Measurements from ENCODE around the gene MAML3.

The MAML3 gene

DNA sequence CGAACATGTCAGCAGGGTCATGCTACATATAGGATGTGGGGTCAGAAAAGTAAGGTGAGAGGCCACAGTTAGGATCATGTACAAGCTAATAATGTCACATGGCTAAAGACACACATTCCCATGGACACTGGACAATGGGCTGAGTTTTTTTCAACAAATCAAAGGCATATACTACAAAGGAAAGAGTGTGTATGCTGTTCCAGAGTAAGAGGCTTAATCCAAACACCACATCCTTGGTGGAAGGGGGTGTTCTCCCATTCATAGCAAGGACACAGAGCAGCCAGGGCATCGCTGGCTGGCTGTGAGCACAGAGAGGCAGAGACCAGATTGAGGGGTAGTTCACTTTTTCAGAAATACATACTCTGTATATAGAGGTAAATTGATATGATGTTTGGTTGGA lies 356.7 kb downstream of the MAML3 start:
- DNase-seq, result no peak

DNA sequence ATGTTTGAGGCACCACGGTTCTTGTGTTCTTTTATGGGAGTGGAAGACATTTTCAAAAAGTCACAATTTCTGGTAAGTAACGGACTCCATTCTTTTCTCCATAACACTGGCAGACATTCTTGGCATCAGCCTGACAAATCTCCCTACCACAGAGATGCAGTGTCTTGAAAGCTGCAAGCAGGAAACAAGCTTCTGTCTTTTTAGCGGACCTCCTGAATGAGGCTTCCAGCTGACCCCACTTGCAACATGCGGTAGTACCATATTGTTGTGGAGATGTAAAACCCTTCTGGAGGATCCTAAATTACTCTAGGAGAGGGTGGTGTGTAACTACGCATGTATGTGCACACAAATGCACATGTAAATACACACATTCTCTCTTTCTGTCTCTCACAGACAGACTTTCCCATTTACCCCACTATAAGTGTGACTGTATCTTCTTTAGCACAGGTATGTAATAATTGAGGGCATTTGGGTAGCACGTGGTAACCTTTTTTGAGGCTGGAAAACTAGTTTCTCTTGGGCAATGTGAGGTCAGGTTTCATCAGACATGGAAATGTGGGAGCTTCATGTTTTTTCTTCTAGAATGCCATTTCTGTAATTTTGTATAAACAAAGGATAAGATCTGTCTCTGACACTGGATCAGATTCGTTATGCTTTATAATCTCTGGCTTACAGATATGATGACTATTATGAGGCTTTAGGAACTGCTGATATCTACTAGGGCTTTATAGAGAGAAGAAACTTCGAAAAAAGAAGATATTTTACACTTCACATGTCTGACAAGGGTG lies 358.3 kb downstream of the MAML3 start:
- DNase-seq, result no peak

- no peak for DNase-seq
Measured at GRCh38 chr4:139794158-139794954, 359.6 kb downstream of the MAML3 start.

GRCh38 chr4:139791681-139792080 lies 362.3 kb downstream of the MAML3 start:
- no peak for DNase-seq

DNA sequence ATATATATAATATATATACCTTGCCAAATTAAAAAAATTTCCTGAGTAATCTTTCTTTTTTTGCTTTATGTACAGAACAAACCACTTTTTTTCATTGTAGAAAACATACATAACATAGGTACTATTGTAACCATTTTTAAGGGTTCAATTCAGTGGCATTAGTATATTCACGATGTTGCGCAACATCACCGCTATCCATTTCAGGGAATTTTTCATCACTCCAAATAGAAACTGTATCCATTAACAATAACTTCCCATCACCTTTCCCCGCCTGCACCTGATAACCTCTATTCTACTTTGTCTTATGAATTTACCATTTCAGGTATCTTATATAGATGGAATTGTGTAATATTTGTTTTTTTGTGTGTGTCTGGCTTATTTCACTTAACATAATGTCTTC lies 363.7 kb downstream of the MAML3 start:
- no peak for DNase-seq

DNA sequence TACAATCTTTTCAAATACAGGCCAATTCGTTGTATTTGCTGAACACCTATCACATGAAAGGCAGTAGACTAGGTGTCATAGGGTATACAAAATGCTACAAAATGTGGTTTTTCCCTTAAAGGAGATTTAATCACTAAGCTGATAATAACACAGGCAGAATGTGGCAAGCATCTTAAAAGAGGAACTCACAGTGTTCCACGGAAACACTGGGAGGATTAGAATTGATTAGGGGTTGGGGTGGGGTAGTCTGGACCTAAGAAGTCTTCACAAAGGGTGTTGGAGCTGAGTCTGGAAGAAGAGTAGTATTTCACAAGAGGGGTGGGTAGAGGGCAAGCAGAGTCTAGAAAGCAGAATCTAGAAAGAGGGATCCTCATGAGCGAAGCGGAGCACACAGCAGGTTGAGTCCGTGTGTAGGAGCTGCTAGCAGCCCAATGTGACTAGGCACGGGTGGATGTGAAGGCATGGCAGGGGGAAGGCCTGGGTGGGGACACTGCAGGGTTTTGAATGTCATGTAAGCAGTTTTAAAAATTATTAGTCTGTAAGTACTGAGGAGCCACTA lies 364.8 kb downstream of the MAML3 start:
- DNase-seq, result no peak

DNA sequence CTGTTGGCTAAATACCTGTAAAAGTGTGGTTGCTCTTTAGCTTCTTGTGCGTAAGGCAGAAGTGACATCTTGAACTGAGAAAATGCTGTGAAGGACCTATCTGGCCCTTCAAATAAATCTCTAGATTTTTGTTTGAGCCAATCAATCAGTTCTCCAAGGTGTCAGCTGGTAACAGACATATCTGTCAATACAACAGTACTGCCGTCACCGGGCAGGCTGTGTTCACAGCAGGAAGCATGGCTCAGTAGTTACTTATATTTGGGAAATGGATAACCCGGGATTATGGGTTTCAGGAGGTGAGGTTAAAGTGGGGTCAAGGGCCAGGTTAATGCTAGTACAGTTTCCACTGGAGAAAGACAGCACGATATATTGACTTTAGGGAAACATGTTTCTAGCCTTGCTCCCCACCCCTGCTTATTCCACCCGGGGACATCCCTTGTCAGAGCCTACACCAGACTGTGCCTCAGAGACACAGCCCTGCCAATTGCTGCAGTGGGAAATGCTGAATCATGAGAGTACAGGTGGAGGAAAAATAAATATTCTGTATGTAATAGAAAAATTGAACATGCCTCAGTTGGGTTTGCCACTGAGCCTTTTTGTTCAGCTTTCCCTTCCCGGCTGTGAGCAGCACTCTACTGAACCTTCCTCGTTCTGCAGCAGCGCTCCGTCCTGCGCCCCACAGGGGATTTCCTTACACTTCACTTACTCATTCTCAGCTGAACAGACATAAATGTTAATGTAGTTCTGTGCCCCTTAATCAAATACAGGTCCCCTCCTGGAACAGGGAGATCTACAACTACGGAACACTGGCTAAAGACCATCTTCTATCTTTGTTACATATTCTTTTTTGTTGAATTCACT lies 367.3 kb downstream of the MAML3 start:
- DNase-seq, result no peak

DNA sequence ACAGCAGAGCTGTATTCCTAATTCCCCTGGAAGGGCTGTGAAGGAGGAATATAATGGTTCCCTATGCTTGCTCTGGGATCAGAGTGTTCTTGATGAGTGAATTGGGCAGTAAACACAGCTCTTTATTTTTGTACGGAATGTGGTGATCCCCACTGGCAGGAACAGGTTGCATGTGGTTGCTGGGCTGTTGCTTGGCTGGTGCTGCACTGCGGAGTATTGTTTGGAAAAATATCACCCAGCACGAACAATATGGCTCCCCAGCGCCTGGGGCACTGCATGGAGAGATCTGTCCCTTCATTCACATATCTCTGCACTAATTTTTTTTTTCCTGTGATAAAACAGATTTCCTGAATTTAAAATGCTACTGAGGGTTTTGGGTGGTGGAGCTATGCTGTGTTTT lies 368.6 kb downstream of the MAML3 start:
- DNase-seq, result no peak

DNA sequence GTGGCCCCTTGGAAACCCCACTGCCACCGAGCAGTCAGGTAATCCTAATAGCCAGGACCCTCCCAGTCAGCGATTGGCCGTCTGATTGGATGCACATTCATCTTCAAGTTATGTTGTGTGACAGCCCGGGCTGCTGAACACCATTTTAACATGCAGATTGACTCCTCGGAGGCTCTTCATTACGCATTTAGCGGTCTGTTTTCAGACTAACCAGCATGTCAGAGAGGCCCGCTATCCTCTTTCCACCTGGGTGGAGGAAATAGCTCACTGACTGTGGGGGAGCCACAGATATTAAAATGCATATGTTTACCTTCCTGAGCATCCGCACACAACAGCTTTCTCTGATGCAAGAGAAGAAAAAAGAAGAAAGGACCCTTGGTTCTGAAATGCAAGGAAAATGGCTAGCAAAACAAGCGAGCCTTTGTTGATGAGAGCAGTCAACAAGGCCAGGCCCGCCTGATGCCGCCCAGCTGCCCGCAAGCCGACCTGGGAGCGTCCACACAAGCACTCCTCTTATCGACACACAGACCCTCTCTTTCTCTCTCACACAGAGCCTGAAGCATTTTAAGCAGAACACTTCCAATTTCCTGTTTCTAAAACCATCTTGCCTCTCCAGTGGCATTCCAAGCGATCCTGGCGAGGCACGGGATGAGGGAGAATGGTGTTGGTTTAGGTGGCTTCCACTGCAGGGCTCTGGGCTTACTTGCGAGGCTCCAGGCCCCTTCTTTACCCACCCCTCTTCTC lies 370.1 kb downstream of the MAML3 start:
- DNase-seq, result no peak

GRCh38 chr4:139782926-139783522 lies 371.0 kb downstream of the MAML3 start:
- DNase-seq, result no peak

GRCh38 chr4:139781066-139781465 lies 372.9 kb downstream of the MAML3 start:
- no peak for DNase-seq

GRCh38 chr4:139779691-139780090 lies 374.3 kb downstream of the MAML3 start:
- no peak for DNase-seq

DNA sequence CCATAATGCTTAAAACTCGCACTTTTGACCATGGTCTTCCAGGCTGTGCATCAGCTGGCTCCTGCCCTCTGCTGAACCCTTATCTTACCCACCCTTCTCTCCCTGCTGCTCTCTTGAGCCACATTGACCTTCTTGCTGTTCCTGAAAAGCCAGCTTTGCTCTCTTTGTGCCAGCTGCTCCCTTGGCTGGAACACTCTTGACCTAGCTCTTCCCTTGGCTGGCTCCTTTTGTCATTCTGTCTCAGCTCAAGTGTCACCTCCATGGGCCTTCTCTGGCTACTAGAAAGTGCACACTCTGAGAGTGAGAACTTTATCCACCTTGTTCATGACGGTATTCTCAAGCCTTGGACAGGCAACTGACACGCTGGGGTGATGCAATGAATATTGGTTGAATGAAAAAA lies 376.2 kb downstream of the MAML3 start:
- no peak for DNase-seq

- DNase-seq, result no peak
Measured at GRCh38 chr4:139776235-139776634, 377.7 kb downstream of the MAML3 start.

DNA sequence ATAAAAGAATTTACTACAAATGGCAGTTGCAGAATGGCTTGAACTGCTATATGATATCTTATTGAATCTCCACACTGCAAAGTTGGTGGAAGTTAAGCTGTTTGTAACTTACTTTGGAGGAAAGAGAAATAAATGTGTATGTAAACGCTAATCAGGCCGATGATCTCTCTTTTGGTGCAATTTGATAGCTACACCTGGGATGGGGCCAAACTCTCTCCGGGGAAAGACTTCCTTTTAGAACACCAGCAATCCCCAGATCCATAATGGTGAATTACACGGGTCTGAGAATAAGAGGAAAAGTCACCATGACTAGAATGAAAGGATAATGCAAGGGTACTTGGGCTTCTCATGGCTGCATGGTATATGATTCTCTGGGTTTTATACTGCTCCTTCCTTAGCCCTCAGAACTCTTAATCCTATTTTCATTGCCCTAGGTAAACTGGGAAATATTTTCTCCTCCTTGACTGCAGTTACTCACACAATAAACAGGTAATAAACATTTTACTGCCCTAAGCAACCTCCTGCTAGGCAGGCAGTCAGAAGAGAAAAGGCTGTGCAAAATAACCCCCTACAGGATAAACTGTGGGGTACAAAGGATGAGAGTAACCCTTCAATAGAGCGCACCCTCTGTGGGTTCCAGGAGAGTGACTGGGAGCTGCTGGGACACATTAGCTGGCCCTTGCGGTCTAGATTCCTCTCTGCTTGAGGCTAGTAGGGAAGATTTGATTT lies 379.1 kb downstream of the MAML3 start:
- no peak for DNase-seq

- no peak for DNase-seq
Measured at GRCh38 chr4:139773560-139774318, 380.2 kb downstream of the MAML3 start.

DNA sequence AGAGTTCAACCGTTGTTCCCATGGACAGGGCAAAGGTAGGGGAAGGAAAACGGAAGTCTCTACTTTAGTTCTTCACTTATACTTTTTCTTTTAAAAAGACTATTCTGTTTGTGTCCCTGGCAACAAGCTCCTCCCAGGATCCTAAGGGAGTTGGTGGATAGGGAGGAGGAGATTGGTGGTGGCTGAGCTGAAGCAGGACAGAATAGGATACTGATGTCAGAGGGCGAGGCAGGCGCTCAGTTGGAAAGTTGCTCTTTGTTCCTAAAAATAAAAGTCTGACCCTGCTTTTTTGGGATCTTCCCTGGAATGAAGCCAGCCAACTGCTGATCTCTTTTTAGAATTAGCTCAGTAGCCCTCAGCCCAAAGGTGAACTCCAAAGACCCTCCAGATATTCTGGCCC lies 383.6 kb downstream of the MAML3 start:
- no peak for DNase-seq

DNA sequence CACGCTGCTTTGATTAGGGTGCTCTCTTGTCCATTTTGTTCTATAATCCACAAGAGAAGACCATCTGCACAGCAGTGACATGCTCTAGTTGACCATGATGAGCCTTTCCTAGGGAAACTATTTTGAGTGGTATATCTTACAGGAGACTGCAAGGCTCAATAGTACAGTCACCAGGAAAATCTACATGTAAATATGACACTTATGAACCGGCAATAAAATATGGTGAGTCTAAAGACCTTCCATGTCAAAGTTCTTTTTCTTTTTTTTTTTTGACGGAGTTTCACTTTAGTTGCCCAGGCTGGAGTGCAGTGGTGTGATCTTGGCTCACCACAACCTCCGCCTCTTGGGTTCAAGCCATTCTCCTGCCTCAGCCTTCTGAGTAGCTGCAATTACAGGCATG lies 384.6 kb downstream of the MAML3 start:
- DNase-seq, result no peak

DNA sequence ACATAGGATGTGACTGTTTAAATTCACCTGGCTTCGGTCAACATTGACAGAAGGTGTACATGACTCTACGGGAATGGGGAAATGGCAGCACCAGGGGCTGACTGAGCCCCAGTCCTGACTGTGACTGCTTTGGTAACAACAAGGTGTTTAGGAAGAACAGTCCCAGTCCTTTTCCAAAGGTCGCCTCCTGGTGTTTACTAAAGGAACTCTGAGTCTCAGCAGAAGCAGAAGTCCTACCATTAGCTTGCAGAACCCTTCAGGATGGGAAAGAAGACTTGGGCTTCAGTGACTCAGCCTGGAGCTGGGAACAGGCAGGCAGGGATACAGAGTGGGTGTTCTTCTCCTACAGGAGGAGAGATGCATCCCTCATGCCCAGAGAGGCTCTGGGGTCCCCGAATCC lies 385.1 kb downstream of the MAML3 start:
- DNase-seq, result no peak

DNA sequence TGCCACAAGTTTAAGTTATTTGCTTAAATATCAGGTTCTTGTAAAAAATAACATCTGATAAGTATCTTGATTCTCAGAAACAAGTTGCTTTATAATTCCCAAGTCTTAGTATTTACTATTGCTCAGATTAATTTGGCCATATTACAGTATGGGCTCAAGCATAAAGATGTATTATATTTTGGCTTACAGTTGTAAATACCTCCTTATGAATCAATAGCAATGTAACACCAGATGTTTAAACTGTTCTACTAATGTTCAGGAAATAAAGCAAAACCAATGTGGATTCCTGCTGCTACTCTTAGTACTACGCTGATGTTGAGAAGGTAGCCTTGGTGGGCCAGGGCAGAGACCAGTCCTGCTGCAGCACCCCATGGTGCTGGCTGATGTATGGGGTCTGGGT lies 385.6 kb downstream of the MAML3 start:
- DNase-seq, result no peak
